Activated CD4-positive, alpha-beta T cell treated with anti-CD3 and anti-CD28 coated beads for 24 hours (primary cell): ENCODE results near the gene CRB3.

ENCODE experiments used
- DNase-seq, 2 donors: peaks; one replicate each; pipeline ENCODE4 v3.0.0-alpha.2; 2020; ENCODE audit warnings: low read depth in 2 of 2

CRB3 gene

DNA sequence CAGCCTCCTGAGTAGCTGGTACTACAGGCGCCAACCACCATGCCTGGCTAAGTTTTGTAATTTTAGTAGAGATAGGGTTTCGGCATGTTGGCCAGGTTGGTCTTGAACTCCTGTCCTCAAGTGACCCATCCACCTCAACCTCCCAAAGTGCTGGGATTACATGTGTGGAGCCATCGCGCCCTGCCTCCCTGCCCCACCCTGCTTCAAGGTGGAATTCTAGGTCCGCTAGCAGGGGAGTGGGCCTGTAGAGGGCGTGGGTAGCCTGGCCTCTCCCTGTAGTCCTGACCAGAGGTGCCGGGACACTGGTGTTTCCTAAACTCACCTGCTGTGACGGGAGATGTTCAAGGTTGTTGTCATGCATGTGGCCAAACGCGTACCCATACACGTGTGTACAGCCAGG, 30.9 kb upstream of the CRB3 start:
- no peak for DNase-seq

DNA sequence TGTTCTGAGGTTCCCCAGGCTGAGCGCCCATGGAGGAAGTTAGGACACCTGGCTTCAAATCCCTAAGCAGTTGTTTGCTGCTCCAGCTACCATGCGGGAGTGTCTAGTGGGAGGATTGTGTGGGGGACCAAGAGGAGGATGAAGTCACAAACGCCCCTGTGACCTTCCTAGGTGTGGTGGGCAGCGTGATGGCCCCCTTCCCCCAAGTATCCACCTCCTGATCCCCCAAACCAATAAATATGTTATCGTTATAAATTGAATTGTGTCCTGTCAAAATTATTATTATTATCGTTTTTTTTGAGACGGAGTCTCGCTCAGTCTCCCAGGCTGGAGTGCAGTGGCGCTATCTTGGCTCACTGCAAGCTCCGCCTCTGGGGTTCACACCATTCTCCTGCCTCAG, 30.4 kb upstream of the CRB3 start, which contains the start of gene SLC25A41:
Gene SLC25A41 (minus strand): TSS at position 101 of the 400 bp plus-strand sequence. CDS start 70 bp downstream, at position 31.
- DNase-seq = no peak

DNA sequence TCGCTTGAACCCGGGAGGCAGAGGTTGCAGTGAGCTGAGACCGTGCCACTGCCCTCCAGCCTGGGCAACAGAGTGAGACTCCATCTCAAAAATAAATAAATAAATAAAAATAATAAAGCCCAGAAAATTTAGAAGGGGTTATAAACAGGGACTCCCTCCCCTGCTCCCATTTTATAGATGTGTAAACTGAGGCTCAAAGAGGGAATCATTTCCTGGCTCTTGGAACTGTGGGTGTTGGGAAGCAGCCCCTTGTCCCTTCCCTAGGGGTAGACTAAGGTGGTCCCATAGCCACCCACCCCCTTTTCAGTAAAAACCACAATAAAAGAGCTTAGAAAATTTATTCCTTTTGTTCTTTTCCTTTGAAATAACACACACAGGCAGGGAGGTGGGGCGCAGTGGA, 24.3 kb upstream of the CRB3 start:
- DNase-seq = no peak

DNA sequence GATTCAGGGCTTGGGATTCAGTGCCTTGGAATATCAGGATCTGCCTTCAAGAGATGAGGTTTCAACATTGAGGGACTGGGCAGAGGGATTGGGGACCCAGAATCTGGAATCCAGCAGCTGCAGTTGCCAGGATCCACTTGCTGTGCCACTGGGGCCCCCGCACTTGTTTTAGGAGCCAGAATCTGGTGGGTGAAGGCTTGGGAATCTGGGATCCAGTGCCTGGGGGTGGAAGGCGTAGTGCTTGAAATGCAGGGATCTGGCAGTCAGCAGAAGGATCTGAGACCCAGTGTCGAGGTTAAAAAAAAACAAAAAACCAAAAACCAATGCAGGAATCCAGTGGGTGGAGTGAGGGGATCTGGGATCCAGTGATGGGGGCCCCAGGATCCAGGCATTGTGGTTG, 23.2 kb upstream of the CRB3 start:
- DNase-seq = no peak

GRCh38 chr19:6442087-6442688, 21.9 kb upstream of the CRB3 start:
- no peak for DNase-seq

DNA sequence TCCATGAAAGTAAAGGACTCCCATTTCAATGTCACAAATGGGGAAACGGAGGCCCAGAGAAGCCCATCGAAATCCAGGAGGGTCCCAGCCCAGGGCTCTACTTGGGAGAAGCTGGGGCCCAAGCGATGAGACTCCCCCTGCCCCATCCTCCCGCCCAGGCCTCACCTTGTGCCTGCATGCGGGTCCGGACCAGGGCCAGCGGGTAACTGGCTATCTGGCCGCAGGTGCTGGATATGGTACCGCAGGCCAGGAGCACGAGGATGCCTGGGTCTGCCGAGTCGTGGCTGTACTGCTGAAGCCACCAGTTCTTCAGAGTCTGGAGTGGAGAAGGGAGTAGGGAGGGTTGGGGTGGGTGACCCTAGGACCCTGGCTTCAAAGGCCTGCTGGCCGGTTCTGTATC, 20.1 kb upstream of the CRB3 start:
- no peak for DNase-seq

GRCh38 chr19:6446452-6446851, 17.6 kb upstream of the CRB3 start:
- no peak for DNase-seq

GRCh38 chr19:6448045-6448444, 16.0 kb upstream of the CRB3 start:
- no peak for DNase-seq

DNA sequence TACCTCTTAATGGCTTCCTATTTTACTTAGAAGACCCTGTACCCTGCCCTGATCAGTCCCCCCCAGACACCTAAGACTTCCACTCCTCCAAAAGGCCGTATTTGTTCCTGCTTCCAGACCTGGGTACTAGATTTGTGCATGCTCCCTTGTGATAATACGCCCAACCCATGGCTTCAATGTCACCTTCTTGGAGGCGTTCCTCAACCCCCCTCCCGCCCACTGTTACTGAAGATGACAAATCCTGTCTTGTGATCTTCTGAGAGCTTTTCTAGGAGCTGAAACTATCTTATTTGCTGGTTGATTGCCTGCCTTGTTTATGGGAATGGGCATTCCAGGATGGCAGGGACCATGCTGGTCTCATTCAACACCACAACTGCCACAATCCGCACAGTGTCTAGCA, 13.9 kb upstream of the CRB3 start:
- no peak for DNase-seq

GRCh38 chr19:6451583-6452222, 12.4 kb upstream of the CRB3 start:
- no peak for DNase-seq

- no peak for DNase-seq
Measured at GRCh38 chr19:6452223-6452614, 11.9 kb upstream of the CRB3 start.

DNA sequence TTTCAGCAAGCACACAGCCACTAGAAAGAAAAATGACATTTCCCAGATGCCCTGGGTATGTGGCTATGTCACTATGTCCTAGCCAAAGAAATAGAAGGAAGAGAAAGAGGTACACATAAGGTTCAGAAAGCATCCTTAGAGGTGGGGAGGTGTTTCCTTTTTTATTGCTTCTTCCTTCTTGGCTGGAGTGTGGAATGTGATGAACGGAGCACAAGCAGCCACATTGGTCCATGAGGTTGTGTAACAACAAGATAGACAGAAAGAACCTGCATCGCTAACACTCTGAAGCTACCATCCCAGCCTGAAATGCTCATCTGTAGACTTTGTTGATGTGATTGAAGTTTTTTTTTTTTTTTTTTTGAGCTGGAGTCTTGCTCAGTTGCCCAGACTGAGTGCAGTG, 11.2 kb upstream of the CRB3 start:
- no peak for DNase-seq

DNA sequence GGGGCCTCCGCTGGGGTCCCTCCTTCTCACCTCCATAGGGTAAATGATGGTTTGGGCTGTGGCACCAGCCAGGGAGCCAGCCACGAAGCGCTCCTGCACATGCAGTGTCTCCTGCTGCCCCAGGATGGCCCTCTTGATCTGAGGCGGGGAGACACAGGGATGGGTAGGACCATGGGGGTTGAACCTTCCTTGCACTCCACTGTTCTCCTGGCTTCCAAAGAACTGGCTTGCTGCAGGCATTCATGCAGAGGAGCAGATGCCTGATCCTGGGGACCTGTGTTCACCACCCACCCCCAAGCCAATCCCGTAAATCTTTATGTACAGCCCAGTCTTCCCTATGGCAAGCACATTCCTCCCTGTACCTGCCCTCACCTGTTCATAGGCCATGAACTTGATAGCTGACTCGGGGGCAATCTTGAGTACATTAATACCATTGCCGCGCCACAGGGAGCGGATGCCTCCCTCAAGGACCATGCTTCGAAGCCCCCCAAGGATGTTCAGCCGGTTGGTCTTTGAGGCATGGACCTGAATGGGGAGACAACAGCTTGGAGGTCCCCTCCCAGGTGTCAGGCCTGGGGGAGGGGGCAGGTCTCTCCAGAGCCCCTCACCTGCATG, 10.0 kb upstream of the CRB3 start:
- DNase-seq = no peak

GRCh38 chr19:6455924-6456323, 8.1 kb upstream of the CRB3 start:
- DNase-seq = no peak

DNA sequence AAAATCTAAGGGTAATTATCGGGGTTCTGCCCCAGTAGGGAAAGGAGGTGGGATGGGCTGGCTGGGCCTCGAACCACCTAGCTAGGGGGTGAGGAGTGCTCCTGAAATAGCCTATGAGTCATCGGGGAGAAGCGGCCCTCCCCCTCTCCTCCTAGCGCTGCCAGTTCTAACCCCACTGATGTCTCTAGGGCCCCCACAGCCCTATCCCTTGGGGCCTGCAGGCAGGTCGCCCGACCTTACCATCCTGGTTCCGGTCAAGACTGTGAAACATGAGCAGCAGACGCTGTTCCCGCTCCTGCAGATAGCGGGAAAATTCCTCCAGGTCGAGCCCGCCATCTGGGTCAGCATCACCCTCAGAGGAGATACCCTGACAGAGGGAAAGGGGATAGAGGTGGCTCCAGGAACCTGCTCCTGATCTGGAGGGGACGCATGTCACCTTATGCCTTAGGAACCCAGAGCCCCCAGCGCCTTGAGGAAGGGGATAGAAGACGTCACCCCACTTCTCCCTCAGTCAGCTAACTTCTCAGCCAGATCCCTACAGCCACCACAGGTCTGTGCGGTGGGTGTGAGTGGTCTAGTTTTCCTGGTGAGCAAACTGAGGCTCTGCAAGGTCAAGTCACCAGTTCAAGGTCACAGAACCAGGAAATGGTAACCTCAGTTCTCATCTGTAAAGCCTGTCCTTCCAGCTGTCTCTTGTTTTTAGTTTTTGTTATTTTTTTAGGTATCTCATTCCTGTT, 5.9 kb upstream of the CRB3 start:
- no peak for DNase-seq

DNA sequence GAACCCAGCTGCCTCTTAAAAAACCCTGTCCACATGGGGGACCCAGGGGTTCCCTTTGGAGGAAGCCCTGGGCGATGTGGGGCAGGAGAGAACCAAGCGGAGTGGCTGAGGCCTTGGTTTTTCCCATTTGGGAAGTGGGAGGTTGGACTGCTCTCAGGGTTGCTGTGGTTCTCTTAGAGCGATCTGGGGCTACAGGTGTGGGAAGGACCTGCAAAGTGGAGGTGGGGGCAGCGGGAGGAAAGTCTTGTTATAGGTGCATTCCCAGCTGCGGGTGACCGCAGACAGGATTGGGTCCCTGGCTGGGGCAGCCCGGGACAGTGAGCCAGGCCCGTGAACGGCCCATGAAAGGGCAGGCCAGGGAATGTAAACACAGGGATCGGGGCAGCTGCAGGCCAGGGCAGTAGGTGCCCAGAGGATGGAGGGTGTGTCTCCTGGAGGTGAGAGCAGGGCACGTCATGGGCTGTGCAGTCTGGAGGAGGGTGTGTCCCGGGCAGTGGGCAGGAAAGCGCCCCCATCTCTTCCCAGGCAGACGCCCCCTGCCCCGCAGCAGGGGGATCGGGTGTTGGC, 5.3 kb upstream of the CRB3 start:
- DNase-seq = no peak

DNA sequence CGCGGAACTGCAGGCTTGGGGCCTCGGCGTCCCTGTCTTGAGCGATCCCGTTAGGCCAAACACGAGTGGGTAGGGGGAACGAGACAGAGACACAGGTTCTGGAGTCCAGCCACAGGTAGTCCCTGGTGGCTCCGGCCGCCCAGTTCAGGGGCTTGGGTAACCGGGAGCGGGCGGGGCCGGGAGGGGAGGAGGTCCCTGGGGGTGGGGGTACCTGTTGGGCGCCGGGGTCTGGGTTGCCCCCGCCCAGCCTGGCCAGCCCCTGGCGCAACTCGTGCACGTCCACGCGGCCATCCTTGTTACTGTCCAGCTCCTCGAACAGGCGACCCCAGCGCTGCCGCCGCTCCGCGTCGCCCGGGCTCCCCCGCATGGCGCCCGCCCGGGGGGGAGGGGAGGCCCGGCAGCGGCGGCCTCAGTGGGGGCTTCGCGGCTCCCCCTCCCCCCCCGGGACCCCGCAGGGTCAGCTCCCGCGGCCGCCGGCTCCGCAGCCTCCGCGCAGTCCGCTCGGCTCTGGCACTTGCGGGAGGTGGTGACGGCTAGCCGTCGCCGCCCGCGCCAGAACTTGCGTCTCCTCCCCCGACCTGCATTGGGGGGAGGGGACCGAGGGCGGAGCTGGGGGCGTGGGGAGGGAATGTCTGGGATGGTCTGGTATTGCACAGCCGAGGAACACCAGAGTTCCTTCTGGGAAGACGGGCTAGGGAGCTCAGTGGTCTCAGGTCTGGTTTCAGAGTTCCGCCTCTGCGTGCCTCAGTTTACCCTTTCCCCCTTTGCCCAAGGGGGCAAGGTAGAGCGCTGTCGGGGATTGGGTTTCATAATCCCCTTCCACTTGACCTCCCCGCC, 4.6 kb upstream of the CRB3 start, which contains the start of gene SLC25A23:
Gene SLC25A23 (minus strand): TSS at position 531 of the 837 bp plus-strand sequence. CDS start 164 bp downstream, at position 367.
- DNase-seq = peak; percentile 32 to 59

GRCh38 chr19:6460099-6460884, 3.8 kb upstream of the CRB3 start:
- peak; percentile 96 for DNase-seq

GRCh38 chr19:6465006-6465405, 935 bp downstream of the CRB3 start:
- DNase-seq = no peak

- no peak for DNase-seq
Measured at GRCh38 chr19:6465663-6466062, 1.6 kb downstream of the CRB3 start.
